Spleen (tissue), 11 donors: Measurements from ENCODE around the gene MYO7A. TPM values are rescaled to one million over a fixed set of nuclear protein-coding genes. Genes with fewer than 3 reads are reported as not detected.

Experiments
- DNase-seq: peaks from one replicate; pipeline ENCODE4 v3.0.0-alpha.2; 2020
- H3K27ac ChIP-seq, 8 donors: fragments of 200-600 bp; sonication (generic) in 7 of 8; 1 replicate in 4 of 8; 2 replicates in 4 of 8; pipeline versions ENCODE4 v1.5.0 to v1.8.0; 2016 to 2021; ENCODE audit warnings: inconsistent platforms in 4 of 8, mild to moderate bottlenecking in 4 of 8, moderate library complexity in 1 of 8
- H3K27me3 ChIP-seq, 7 donors: fragments of 200-600 bp; sonication (generic) in 6 of 7; replicated peaks in 1 of 7; 1 replicate in 4 of 7; 2 replicates in 3 of 7; pipeline versions ENCODE4 v1.5.0 to v1.8.0; 2016 to 2021; ENCODE audit warnings: inconsistent platforms in 3 of 7, mild to moderate bottlenecking in 1 of 7
- H3K36me3 ChIP-seq, 6 donors: fragments of 200-600 bp; sonication (generic) in 5 of 6; 1 replicate in 4 of 6; 2 replicates in 2 of 6; pipeline versions ENCODE4 v1.5.0 to v1.8.0; 2016 to 2021; ENCODE audit warnings: inconsistent platforms in 2 of 6
- H3K4me1 ChIP-seq, 6 donors: fragments of 200-600 bp; sonication (generic) in 5 of 6; 1 replicate in 3 of 6; 2 replicates in 3 of 6; pipeline versions ENCODE4 v1.5.0 to v1.8.0; 2016 to 2021; ENCODE audit warnings: inconsistent platforms in 3 of 6
- H3K4me3 ChIP-seq, 8 donors: fragments of 200-600 bp; sonication (generic) in 7 of 8; 1 replicate in 4 of 8; 2 replicates in 4 of 8; pipeline versions ENCODE4 v1.5.0 to v1.8.0; 2016 to 2021; ENCODE audit warnings: inconsistent platforms in 4 of 8, mild to moderate bottlenecking in 4 of 8, moderate library complexity in 2 of 8
- H3K9me3 ChIP-seq, 8 donors: fragments of 200-600 bp; sonication (generic) in 7 of 8; 1 replicate in 4 of 8; 2 replicates in 4 of 8; pipeline versions ENCODE4 v1.5.0 to v1.8.0; 2016 to 2021; ENCODE audit warnings: inconsistent platforms in 4 of 8
- POLR2A ChIP-seq, 3 donors: fragments of 450-650 bp; IDR thresholded peaks; one replicate each; pipeline ENCODE4 v1.5.1; 2017; ENCODE audit warnings: antibody characterized with exemption in 3 of 3, mild to moderate bottlenecking in 1 of 3
- POLR2AphosphoS5 ChIP-seq, 3 donors: sonication (generic); formaldehyde crosslinking; IDR thresholded peaks; one replicate each; pipeline ENCODE4 v1.5.1; 2017; ENCODE audit warnings: antibody characterized with exemption in 3 of 3
- WGBS, 5 donors: extraction: QIAGEN DNeasy Blood & Tissue Kit in 3 of 5; methylation state at CpG; one replicate each; pipeline versions ENCODE4 v1.1.5 to v1.1.7; 2013 to 2018; 5-methylcytosine and 5-hydroxymethylcytosine counted together
- intact Hi-C: fragments of 100-400 bp; cut with DNase I; formaldehyde crosslinking; loops from one replicate; pipeline ENCODE4 v1.15.0; 2023; ENCODE audit warnings: low total_unique reads
- polyA plus RNA-seq, 3 donors: library from polyadenylated mRNA; stranded (reverse); fragments of 200-250 nt; gene quantifications; one replicate each; pipeline ENCODE4 v1.2.1, GENCODE V29; 2013
- total RNA-seq, 7 donors: library from RNA; depleted of rRNA in 3 of 7; stranded (reverse); fragments of >200 nt in 3 of 7; fragmentation: NEBNext Ultra II Directional in 4 of 7; extraction: Animal tissue kit (Norgen Biotek cat#: 25700) in 4 of 7; gene quantifications; one replicate each; pipeline versions ENCODE4 v1.1.0 to v1.2.1, GENCODE V29; 2016 to 2021
- TF ChIP-seq, protein P1 (sequence below), 11 experiments: fragments of 200-600 bp in 7 of 11; fragments of 450-650 bp in 4 of 11; sonication (generic) in 4 of 11; IDR thresholded peaks in 8 of 11; conservative IDR thresholded peaks in 3 of 11; 1 replicate in 7 of 11; 2 replicates in 4 of 11; pipeline versions ENCODE4 v1.4.0 to v1.8.0; 2016 to 2021; ENCODE audit warnings: antibody characterized with exemption in 11 of 11, inconsistent platforms in 4 of 11, mild to moderate bottlenecking in 1 of 11
- donor health status: healthy with polysubstance abuse.
- donor health status: DM: no; HTN: no; CAD: no; lungs with moderate emphysema.
- donor health status: DM: no; HTN: no; CAD: no.
- donor health status: Bipolar disorder and iron deficiency.
- donor health status: healthy.
- donor health status: DM: no; HTN: no; CAD: no.
- donor health status: DM: yes; HTN: yes; CAD: no.

MYO7A gene
- total and polyA plus RNA-seq, 10 donors, result 3.5 to 147 (median 33.0) TPM

DNA sequence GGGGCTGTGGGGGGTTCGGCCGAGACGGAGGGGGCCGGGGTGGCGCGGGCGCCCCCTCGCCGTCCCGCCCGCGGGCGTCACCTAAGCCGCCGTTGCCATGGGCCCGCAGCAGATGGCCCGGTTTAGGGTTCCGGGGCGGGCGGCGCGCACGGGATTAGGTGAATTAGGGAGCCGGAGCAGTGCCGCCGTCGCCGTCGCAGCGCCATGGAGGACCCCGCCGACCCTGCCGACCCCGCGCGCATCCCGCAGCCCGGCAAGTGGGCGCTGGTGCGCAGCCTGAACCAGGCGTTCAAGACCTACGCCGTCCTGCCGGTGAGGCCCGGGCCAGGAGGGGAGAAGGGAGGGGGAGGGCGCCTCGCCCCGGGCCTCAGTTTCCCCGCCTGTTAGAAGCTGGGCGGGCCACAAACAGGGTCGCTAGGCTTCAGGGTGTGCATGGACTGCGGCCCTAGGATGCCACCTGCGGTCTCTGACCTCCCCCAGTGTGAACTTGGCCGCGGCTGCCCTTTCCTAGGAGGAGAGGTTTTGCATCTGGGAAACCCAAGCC lies 10.1 kb downstream of the MYO7A start:
- no peak for DNase-seq
- Histone ChIP-seq H3K27me3 (peaks cover 0 to 31% (median 13%) of the 10 kb centered on the region in 7 donors), H3K36me3 (no peaks in the 10 kb centered on the region), H3K4me1 (peaks cover 0 to 30% (median 3%) of the 10 kb centered on the region in 6 donors), H3K4me3 (no peak overlapping the region), H3K27ac (no peak overlapping the region), H3K9me3 (no peaks in the 10 kb centered on the region)
- TF ChIP-seq POLR2AphosphoS5 (IDR thresholded peaks at IDR 0.05), result no peak
- TF ChIP-seq POLR2A (IDR thresholded peaks at IDR 0.05), result no peak
- TF ChIP-seq, protein P1, sequence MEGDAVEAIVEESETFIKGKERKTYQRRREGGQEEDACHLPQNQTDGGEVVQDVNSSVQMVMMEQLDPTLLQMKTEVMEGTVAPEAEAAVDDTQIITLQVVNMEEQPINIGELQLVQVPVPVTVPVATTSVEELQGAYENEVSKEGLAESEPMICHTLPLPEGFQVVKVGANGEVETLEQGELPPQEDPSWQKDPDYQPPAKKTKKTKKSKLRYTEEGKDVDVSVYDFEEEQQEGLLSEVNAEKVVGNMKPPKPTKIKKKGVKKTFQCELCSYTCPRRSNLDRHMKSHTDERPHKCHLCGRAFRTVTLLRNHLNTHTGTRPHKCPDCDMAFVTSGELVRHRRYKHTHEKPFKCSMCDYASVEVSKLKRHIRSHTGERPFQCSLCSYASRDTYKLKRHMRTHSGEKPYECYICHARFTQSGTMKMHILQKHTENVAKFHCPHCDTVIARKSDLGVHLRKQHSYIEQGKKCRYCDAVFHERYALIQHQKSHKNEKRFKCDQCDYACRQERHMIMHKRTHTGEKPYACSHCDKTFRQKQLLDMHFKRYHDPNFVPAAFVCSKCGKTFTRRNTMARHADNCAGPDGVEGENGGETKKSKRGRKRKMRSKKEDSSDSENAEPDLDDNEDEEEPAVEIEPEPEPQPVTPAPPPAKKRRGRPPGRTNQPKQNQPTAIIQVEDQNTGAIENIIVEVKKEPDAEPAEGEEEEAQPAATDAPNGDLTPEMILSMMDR (IDR thresholded peaks at IDR 0.05 in 8 of 11, conservative IDR thresholded peaks at IDR 0.05 in 3 of 11), result no peak
- 16 to 54% (median 34%) methylated on average over 21 to 55 of the region's 55 CpGs for WGBS, 5 donors
- intact Hi-C loops, result no loop called here

DNA sequence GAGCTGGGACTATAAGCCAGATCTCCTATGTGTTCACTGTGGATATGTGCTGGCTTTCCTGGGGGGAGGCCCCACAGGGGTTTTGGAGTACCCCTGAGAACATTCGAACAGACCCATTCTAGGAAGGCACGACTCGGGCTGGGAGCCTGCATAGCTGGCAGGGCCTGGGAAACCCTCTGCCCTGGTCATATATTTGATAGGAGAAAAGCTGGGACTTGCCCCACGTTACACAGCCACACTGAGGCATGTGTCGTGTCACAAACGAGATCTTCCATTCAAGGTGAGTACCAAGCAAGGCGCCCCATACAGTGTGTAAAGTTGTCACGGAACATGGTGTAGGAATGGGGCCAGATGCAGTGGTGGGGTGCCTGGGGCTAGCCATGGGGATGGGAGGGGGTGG lies 11.2 kb downstream of the MYO7A start:
- TF ChIP-seq, protein P1 (IDR thresholded peaks at IDR 0.05 in 8 of 11, conservative IDR thresholded peaks at IDR 0.05 in 3 of 11), result no peak
- no peak for TF ChIP-seq POLR2AphosphoS5 (IDR thresholded peaks at IDR 0.05)
- no peak for TF ChIP-seq POLR2A (IDR thresholded peaks at IDR 0.05)
- Histone ChIP-seq H3K4me1 (peaks cover 0 to 30% (median 3%) of the 10 kb centered on the region in 6 donors), H3K27me3 (peaks cover 0 to 31% (median 13%) of the 10 kb centered on the region in 7 donors), H3K36me3 (no peaks in the 10 kb centered on the region), H3K9me3 (no peaks in the 10 kb centered on the region), H3K4me3 (no peak overlapping the region), H3K27ac (no peak overlapping the region)
- no peak for DNase-seq
- WGBS, 5 donors, result 91 to 95% (median 95%) methylated on average over 7 to 8 of the region's 8 CpGs
- intact Hi-C loops, result no loop called here

DNA sequence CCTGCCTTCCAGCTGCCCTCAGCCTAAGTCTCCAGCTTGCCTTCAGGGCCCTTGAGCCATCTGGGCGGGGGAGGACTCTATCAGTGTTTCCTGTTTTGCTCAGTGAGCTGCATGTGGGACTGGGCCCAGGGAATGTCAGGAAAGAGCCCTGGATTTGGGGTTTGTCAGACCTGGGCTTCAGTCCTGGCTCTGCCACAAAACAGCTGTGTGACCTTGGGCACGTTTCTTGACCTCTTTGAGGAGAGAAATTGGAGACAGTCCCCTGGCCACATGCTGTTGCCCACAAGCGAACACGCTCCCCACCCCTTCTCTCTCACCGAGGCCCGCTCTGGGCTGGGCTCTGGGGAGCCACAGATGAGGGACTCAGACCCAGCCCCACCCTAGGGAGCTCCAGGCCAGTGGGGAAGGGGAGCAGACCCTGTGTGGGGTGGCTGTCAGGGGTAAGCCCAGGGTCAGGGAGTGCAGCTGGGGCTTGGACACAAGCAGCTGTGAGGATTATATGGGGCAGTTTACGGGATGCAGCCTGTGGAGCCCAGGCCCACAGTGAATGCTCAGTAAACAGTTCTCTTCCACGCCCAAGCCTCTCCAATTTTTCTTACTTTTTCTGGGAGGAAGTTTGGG lies 12.3 kb downstream of the MYO7A start:
- DNase-seq, result no peak
- TF ChIP-seq POLR2AphosphoS5 (IDR thresholded peaks at IDR 0.05) (peak in 2 of 3 donors; percentile 42 to 63), POLR2A (IDR thresholded peaks at IDR 0.05) (no peak)
- Histone ChIP-seq H3K4me1 (peaks cover 0 to 30% (median 3%) of the 10 kb centered on the region in 6 donors), H3K36me3 (no peaks in the 10 kb centered on the region), H3K27ac (peak overlapping the region in 4 of 8 donors; percentile 21 to 66 (median 40)), H3K27me3 (peaks cover 0 to 31% (median 13%) of the 10 kb centered on the region in 7 donors), H3K4me3 (no peak overlapping the region), H3K9me3 (no peaks in the 10 kb centered on the region)
- WGBS, 5 donors, result 52 to 67% (median 64%) methylated on average over 7 to 8 of the region's 8 CpGs
- intact Hi-C loops, result no loop called here

DNA sequence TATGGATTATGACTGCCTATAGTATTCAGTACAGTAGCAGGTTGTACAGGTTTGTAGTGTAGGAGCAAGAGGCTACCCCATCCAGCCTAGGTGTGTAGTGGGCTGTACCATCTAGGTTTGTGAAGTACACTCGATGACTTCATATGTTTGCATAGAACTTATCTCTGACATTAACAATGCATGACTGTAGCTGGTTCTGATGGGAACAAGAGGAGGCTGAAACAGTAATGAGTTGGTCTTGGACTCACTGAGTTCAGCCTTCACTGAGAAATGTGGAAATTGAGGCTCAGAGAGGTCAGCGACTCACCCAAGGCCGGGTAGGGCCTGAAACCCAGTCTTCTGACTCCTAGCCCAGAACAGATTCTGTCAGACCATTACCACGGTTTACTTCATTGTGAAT lies 13.0 kb downstream of the MYO7A start:
- Histone ChIP-seq H3K27me3 (peaks cover 0 to 31% (median 13%) of the 10 kb centered on the region in 7 donors), H3K36me3 (no peaks in the 10 kb centered on the region), H3K4me1 (peaks cover 0 to 30% (median 3%) of the 10 kb centered on the region in 6 donors), H3K4me3 (no peak overlapping the region), H3K9me3 (no peaks in the 10 kb centered on the region), H3K27ac (peak overlapping the region in 2 of 8 donors; percentile 53 to 66)
- DNase-seq, result no peak
- no peak for TF ChIP-seq POLR2AphosphoS5 (IDR thresholded peaks at IDR 0.05)
- TF ChIP-seq, protein P1 (IDR thresholded peaks at IDR 0.05 in 8 of 11, conservative IDR thresholded peaks at IDR 0.05 in 3 of 11), result no peak
- no peak for TF ChIP-seq POLR2A (IDR thresholded peaks at IDR 0.05)
- 84 to 96% (median 93%) methylated on average over 4 of the region's 4 CpGs for WGBS, 5 donors
- intact Hi-C loops, result no loop called here
